Cardiac fibroblast (primary cell): ENCODE data around the gene ANKS1B.
A peak's percentile ranks its signal among the peaks of the same experiment; 100 is the strongest.
"Not testable (repeated sequence)": the region's sequence is repeated elsewhere in the genome, so short reads cannot be mapped to it uniquely, and the experiment has no call there.

Source experiments
- DNase-seq, 2 donors: peaks; one replicate each; pipeline versions ENCODE4 v3.0.0 to v3.0.0-alpha.2; 2010; ENCODE audit warnings: low read depth in 2 of 2
- H3K4me3 ChIP-seq, 2 donors: replicated peaks in 1 of 2; 1 replicate in 1 of 2; 2 replicates in 1 of 2; pipeline ENCODE4 v1.5.1; 2011; ENCODE audit warnings: low read depth in 2 of 2, low read length in 2 of 2, mild to moderate bottlenecking in 2 of 2, moderate library complexity in 1 of 2
- TF ChIP-seq, protein P1 (sequence below): IDR thresholded peaks from one replicate; pipeline ENCODE4 v1.5.1; 2011; ENCODE audit warnings: low read depth, mild to moderate bottlenecking, low read length, inconsistent platforms

Gene ANKS1B

GRCh38 chr12:98757455-98757854 is 1227.3 kb downstream of the ANKS1B start:
- no peak overlapping the region for H3K4me3 ChIP-seq
- TF ChIP-seq, protein P1, sequence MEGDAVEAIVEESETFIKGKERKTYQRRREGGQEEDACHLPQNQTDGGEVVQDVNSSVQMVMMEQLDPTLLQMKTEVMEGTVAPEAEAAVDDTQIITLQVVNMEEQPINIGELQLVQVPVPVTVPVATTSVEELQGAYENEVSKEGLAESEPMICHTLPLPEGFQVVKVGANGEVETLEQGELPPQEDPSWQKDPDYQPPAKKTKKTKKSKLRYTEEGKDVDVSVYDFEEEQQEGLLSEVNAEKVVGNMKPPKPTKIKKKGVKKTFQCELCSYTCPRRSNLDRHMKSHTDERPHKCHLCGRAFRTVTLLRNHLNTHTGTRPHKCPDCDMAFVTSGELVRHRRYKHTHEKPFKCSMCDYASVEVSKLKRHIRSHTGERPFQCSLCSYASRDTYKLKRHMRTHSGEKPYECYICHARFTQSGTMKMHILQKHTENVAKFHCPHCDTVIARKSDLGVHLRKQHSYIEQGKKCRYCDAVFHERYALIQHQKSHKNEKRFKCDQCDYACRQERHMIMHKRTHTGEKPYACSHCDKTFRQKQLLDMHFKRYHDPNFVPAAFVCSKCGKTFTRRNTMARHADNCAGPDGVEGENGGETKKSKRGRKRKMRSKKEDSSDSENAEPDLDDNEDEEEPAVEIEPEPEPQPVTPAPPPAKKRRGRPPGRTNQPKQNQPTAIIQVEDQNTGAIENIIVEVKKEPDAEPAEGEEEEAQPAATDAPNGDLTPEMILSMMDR, result no peak
- DNase-seq, result no peak

GRCh38 chr12:98755855-98756254 is 1228.9 kb downstream of the ANKS1B start:
- peak; percentile 18 to 93 for DNase-seq
- TF ChIP-seq, protein P1, result peak; percentile 41

DNA sequence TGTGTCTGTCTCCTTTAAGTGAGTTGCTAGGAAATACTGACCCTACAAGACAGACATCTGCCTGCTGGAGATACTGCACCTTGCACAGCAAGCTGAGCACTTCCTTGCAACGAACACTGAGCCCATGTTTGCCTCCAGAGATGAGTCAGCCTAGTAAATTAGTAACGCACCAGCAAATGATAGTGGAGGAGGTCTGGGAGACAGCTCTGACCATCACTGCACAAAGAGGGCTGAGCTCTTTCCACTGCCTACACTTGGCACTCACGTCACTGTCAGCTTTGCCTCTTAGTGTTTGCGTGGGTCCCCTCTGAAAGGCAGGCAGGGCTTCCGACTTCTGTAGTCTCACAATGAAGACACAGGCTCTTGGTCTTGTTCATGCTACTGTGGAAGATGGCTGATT is 1230.6 kb downstream of the ANKS1B start:
- DNase-seq, result peak; percentile 6 to 64
- H3K4me3 ChIP-seq, result no peak overlapping the region
- TF ChIP-seq, protein P1, result no peak

More at GRCh38 chr12:98755855-98756254, 1228.9 kb downstream of the ANKS1B start:
- H3K4me3 ChIP-seq, result not testable (repeated sequence)

GRCh38 chr12:98752726-98753125 is 1232.0 kb downstream of the ANKS1B start:
- peak in 1 of 2 donors; percentile 59 for DNase-seq
- H3K4me3 ChIP-seq, result no peak overlapping the region
- TF ChIP-seq, protein P1, result no peak

DNA sequence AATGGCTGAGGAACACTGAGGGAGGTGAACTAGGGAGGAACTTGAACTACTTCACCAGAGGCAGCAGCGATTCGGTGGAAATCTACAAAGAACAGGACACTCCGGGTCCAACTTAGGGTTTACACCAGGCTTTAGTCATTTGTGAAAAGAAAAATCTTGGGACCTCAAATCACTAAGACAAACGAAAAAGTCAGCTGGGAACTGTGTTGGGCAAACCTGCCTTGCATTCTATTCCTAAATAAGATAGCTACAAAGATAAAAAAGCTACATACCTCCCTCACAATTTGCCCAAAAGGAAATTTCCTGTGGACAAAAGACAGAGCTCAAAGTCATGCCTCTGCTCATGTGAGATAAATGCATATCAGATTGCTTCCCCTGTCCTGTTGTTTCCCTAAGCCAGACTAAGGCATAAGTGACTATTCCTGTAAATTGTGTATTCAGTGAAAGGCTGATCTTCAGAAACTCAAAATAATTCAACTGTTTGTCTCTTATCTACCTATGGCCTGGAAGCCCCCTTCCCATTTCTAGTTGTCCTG is 1233.1 kb downstream of the ANKS1B start:
- TF ChIP-seq, protein P1, result no peak
- H3K4me3 ChIP-seq, result no peak overlapping the region
- DNase-seq, result no peak

- no peak for DNase-seq
Observed at GRCh38 chr12:98750511-98750910, 1234.2 kb downstream of the ANKS1B start.

More at GRCh38 chr12:98750511-98750910, 1234.2 kb downstream of the ANKS1B start:
- TF ChIP-seq, protein P1, result no peak
- H3K4me3 ChIP-seq, result no peak overlapping the region
